Measurements from ENCODE around the gene ATP2B2.

DNA sequence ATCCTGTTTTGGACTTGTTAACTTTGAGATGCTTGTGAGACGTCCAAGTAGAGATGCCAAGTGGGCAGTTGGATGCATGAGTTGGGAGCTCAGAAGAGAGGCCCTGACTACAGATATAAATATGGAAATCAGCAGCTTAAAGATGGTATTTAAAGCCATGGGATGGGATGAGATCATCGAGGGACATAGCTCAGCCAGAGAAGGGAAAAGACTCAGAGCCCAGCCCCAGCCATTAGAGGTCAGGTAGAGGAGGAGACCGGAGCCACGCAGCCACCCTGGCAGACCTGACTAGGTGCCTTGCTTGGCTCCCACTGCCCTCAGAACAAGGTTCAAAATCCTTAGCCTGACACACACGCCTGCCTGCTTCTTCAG, 31.1 kb downstream of the ATP2B2 start:
- TF ChIP-seq, protein P1, sequence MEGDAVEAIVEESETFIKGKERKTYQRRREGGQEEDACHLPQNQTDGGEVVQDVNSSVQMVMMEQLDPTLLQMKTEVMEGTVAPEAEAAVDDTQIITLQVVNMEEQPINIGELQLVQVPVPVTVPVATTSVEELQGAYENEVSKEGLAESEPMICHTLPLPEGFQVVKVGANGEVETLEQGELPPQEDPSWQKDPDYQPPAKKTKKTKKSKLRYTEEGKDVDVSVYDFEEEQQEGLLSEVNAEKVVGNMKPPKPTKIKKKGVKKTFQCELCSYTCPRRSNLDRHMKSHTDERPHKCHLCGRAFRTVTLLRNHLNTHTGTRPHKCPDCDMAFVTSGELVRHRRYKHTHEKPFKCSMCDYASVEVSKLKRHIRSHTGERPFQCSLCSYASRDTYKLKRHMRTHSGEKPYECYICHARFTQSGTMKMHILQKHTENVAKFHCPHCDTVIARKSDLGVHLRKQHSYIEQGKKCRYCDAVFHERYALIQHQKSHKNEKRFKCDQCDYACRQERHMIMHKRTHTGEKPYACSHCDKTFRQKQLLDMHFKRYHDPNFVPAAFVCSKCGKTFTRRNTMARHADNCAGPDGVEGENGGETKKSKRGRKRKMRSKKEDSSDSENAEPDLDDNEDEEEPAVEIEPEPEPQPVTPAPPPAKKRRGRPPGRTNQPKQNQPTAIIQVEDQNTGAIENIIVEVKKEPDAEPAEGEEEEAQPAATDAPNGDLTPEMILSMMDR (IDR thresholded peaks at IDR 0.05; ENCODE audit: low read depth, low read length), result no peak
- TF ChIP-seq POLR2A (IDR thresholded peaks at IDR 0.05; ENCODE audit: extremely low read depth, insufficient read length), result no peak
- TF ChIP-seq, protein P2, sequence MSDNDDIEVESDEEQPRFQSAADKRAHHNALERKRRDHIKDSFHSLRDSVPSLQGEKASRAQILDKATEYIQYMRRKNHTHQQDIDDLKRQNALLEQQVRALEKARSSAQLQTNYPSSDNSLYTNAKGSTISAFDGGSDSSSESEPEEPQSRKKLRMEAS (IDR thresholded peaks at IDR 0.05; ENCODE audit: low read depth, low read length), result no peak
